AG09309 (cell line): ENCODE results near the gene ZNF646.

Source experiments
- DNase-seq: peaks from one replicate; pipeline ENCODE4 v3.0.0-alpha.2; 2010; ENCODE audit warnings: low read depth
- H3K4me3 ChIP-seq: 2 replicates; pipeline ENCODE4 v1.5.1; 2011; ENCODE audit warnings: mild to moderate bottlenecking, low read depth, low read length, moderate library complexity; ENCODE audit not compliant: control insufficient read depth
- TF ChIP-seq, protein P1 (sequence below): IDR thresholded peaks from 2 replicates; pipeline ENCODE4 v1.5.1; 2011; ENCODE audit warnings: mild to moderate bottlenecking, low read depth, low read length, inconsistent platforms; ENCODE audit not compliant: insufficient read depth, control insufficient read depth; ENCODE audit errors: missing control alignments

ZNF646 gene

DNA sequence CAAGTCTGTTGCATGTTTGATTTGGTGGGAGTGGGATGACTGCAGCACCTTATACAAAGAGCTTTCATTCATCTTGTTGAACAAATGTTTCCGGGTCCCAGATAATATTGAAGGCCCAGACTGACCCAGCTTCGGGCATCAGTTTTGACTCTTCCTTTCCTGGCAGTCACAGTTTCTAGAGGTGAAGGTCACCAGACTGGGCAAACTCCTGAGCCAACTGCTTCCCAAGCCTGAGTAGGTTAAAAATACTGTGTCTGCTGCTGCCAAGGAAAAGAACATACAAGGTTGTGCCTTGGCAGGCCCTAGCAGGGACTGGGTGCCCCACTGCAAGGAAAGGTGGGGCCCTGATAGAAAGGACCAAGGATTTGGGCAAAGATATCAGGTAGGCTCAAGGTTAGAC lies 38.5 kb downstream of the ZNF646 start:
- DNase-seq, result no peak
- no peak overlapping the region for H3K4me3 ChIP-seq
- TF ChIP-seq, protein P1, sequence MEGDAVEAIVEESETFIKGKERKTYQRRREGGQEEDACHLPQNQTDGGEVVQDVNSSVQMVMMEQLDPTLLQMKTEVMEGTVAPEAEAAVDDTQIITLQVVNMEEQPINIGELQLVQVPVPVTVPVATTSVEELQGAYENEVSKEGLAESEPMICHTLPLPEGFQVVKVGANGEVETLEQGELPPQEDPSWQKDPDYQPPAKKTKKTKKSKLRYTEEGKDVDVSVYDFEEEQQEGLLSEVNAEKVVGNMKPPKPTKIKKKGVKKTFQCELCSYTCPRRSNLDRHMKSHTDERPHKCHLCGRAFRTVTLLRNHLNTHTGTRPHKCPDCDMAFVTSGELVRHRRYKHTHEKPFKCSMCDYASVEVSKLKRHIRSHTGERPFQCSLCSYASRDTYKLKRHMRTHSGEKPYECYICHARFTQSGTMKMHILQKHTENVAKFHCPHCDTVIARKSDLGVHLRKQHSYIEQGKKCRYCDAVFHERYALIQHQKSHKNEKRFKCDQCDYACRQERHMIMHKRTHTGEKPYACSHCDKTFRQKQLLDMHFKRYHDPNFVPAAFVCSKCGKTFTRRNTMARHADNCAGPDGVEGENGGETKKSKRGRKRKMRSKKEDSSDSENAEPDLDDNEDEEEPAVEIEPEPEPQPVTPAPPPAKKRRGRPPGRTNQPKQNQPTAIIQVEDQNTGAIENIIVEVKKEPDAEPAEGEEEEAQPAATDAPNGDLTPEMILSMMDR, result no peak

DNA sequence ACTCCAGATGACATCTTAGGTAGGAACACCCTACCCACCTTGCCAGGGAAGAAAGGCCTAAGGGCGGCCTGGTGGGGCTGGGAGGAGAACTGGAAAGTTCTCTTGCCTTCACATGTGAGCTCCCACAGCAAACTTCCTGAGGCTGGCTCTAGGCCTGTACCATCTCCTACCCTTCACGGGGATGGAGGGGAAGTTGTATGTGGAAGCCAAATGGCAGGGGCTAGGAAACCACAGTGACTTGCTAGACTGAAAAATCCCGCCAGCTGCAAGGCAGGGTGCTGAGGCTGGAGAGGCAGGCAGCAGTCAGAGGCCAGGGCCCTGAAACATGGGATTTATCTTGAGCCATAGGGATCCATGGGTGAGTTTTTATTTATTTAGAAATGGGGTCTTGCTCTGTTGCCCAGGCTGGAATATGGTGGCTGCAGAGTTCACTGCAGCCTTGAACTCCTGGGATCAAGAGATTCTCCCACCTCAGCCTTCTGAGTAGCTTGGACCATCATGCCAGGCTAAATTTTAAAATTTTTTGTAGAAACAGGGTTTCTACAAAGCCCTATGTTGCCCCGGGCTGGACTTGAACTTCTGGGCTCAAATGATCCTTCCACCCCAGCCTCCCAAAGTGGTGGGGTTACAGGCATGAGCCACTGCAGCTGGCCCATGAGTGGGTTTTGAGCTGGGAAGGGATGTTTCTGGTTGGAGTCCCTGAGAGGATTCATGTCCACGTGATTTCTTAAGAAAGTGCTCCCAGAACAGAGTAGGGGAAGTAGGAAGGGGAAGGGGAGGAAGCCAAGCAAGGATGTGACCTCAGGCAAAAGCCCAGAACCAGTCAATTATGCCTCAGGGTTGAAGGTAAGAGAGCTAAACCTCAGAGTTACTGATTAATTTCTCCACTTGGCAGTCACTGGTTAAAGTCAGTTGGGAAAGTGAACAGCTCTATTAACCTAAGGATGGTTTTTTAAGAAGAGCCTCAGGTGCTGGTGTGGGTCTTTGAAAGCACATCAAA lies 39.2 kb downstream of the ZNF646 start:
- H3K4me3 ChIP-seq, result no peak overlapping the region
- DNase-seq, result no peak
- TF ChIP-seq, protein P1, result no peak

DNA sequence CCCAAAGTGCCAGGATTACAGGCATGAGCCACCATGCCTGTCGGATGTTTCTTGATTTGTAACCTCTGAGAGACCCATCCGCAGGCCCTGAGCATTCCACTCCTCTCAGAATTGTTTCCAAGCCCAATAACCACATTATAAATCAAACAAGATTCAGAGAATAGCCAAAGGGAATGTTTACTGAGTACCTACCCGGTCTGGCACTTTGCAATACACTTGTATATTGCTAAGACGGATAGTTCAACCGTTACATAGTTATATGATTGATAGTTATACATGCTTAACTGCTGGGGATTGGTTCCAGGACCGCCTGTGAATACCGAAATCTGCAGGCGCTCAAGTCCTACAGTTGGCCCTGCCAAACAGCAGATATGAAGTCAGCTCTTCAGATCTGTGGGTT lies 40.2 kb downstream of the ZNF646 start:
- TF ChIP-seq, protein P1, result no peak
- DNase-seq, result no peak
- H3K4me3 ChIP-seq, result no peak overlapping the region

DNA sequence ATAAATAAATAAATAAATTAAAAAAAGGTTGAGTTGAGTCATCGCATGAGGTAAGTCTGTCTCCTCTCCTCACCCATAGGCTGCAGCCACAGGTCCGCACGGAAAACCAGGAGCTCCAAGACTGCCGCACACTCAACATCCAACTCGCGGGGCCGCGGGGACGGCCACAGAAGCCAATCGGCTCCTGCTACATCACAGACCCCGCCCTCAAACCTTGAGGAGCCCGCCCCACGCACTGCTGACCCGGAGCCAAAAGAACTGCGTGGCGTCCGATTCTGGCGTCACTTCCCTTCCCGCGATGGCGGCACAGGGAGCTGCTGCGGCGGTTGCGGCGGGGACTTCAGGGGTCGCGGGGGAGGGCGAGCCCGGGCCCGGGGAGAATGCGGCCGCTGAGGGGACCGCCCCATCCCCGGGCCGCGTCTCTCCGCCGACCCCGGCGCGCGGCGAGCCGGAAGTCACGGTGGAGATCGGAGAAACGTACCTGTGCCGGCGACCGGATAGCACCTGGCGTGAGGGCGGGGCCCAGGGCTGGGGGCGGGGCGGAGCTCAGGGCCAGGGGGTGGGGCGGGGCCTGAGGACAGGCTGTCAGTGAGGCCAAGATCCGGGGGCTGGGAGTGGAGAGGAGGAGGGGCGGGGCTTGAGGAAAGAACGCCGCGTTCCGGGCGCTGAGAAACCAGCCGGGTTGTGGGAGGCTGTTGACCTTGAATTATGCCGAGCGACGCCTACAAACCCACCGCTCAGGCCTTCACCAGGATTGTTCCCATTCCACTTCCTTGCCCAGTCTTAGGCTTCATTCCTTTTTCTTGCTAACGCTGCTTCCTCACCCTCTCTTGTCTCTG lies 43.4 kb downstream of the ZNF646 start, which contains the start of gene KAT8:
KAT8 (plus strand) TSS at position 281 of the 839 bp plus-strand sequence; CDS start at position 299, 18 bp downstream.
- TF ChIP-seq, protein P1, result no peak
- DNase-seq, result peak; percentile 85
- H3K4me3 ChIP-seq, result peak within 1 kb of the TSS; percentile 65

DNA sequence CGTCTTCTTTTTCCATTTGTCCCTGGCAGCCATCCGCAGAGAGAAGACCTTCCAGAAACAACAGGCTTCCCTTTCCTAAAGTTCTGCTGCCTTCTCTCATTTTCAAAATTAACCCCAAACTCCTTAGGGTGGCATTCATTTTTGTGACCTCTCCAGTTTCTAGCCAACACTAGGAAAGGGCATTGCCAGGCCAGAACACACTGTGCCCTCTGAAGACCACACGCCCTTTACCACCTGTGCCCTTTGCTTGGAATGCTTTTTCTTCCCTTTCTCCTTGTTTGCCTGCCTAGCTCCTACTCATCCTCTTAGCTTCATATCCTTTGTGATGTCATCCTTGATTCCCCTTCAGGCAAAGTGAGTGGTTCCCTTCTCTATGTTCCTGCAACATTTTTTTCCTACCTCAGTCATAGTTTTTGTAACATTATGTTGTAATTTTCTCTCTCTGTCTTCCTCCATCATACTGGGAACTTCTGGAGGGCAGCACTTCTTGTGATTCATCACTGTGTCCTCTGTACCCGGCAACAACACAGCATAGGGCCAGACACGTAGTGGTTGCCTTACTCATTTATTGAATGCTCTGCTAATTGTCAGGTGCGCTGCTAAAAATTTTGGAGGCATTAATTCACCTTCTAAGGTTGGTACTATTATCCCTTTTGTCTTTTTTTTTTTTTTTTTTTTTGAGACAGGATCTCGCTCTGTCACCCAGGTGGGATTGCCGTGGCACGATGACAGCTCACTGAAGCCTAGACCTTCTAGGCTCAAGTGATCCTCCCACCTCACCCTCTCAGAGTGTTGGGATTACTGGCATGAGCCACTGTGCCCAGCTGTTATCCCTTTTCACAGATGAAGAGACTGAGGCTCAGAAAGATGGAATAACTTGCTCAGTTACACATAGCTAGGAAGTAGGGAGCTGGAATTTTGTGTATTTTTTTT lies 44.3 kb downstream of the ZNF646 start:
- TF ChIP-seq, protein P1, result no peak
- peak; percentile 65 for DNase-seq
- H3K4me3 ChIP-seq, result peak overlapping the region; percentile 65
